Progenitor cell of endocrine pancreas (in vitro differentiated cells): ENCODE data around the gene USP40. TPM values are rescaled to one million over a fixed set of nuclear protein-coding genes. Genes with fewer than 3 reads are reported as not detected.

Experiments
- DNase-seq: peaks from one replicate; pipeline ENCODE4 v3.0.0; 2021; ENCODE audit warnings: low spot score; ENCODE audit not compliant: unreplicated experiment
- H3K27ac Mint-ChIP-seq: 2 replicates; pipeline ENCODE4 v1.8.0; 2021; ENCODE audit warnings: mild to moderate bottlenecking, moderate library complexity, mixed read lengths
- H3K27me3 Mint-ChIP-seq: 2 replicates; pipeline ENCODE4 v1.8.0; 2021; ENCODE audit warnings: mixed read lengths
- H3K36me3 Mint-ChIP-seq: 2 replicates; pipeline ENCODE4 v1.8.0; 2022; ENCODE audit warnings: mixed read lengths; ENCODE audit not compliant: insufficient read depth
- H3K4me1 Mint-ChIP-seq: 2 replicates; pipeline ENCODE4 v1.8.0; 2021; ENCODE audit warnings: low read depth, mixed read lengths
- H3K4me3 Mint-ChIP-seq: 2 replicates; pipeline ENCODE4 v1.8.0; 2021; ENCODE audit warnings: low read depth, mild to moderate bottlenecking, moderate library complexity, mixed read lengths
- H3K9me3 Mint-ChIP-seq: 2 replicates; pipeline ENCODE4 v1.8.0; 2021; ENCODE audit warnings: low read depth, mixed read lengths
- CTCF ChIP-seq: fragments of 200-600 bp; sonication (generic); IDR thresholded peaks from one replicate; pipeline ENCODE4 v1.5.0; 2021; ENCODE audit warnings: antibody characterized with exemption, mild to moderate bottlenecking; ENCODE audit not compliant: unreplicated experiment
- total RNA-seq: library from RNA; stranded (reverse); gene quantifications from 2 replicates; pipeline ENCODE4 v1.2.1, GENCODE V29; 2021

USP40 gene
- total RNA-seq, 1 donor from 2014 or later: 36.9 TPM

GRCh38 chr2:233503947-233504637 lies 62.5 kb downstream of the USP40 start:
- Mint-ChIP-seq H3K27me3 (no peaks in the 10 kb centered on the region), H3K4me3 (no peak overlapping the region), H3K9me3 (peaks cover 37% of the 10 kb centered on the region), H3K27ac (no peak overlapping the region), H3K36me3 (peaks cover 49% of the 10 kb centered on the region), H3K4me1 (no peaks in the 10 kb centered on the region)
- no peak for DNase-seq
- no peak for TF ChIP-seq CTCF

- no peak for DNase-seq
- Mint-ChIP-seq H3K27ac (no peak overlapping the region), H3K36me3 (peaks cover 49% of the 10 kb centered on the region), H3K4me3 (no peak overlapping the region), H3K27me3 (no peaks in the 10 kb centered on the region), H3K9me3 (peaks cover 37% of the 10 kb centered on the region), H3K4me1 (no peaks in the 10 kb centered on the region)
- TF ChIP-seq CTCF: no peak
Observed at GRCh38 chr2:233503481-233503880, 63.1 kb downstream of the USP40 start.

GRCh38 chr2:233501198-233502076 lies 65.1 kb downstream of the USP40 start:
- Mint-ChIP-seq H3K4me1 (no peaks in the 10 kb centered on the region), H3K27me3 (no peaks in the 10 kb centered on the region), H3K4me3 (no peak overlapping the region), H3K36me3 (peaks cover 43% of the 10 kb centered on the region), H3K27ac (no peak overlapping the region), H3K9me3 (peaks cover 37% of the 10 kb centered on the region)
- no peak for DNase-seq
- TF ChIP-seq CTCF: no peak

GRCh38 chr2:233499928-233500327 lies 66.7 kb downstream of the USP40 start:
- H3K36me3 Mint-ChIP-seq: peaks cover 31% of the 10 kb centered on the region
- no peaks in the 10 kb centered on the region for H3K27me3 Mint-ChIP-seq
- no peak overlapping the region for H3K4me3 Mint-ChIP-seq
- no peak for TF ChIP-seq CTCF
- H3K9me3 Mint-ChIP-seq: peaks cover 23% of the 10 kb centered on the region
- DNase-seq: no peak
- H3K27ac Mint-ChIP-seq: no peak overlapping the region
- H3K4me1 Mint-ChIP-seq: no peaks in the 10 kb centered on the region

- Mint-ChIP-seq H3K27ac (no peak overlapping the region), H3K4me1 (no peaks in the 10 kb centered on the region), H3K36me3 (peaks cover 17% of the 10 kb centered on the region), H3K27me3 (no peaks in the 10 kb centered on the region), H3K9me3 (peaks cover 6% of the 10 kb centered on the region), H3K4me3 (no peak overlapping the region)
- TF ChIP-seq CTCF: no peak
- no peak for DNase-seq
Observed at GRCh38 chr2:233498126-233498525, 68.5 kb downstream of the USP40 start.
